ENCODE results near the gene HCFC1. TPM values are rescaled to one million over a fixed set of nuclear protein-coding genes. Genes with fewer than 3 reads are reported as not detected.

Gene HCFC1
- total and polyA plus RNA-seq, 2 of the 8 experiments (the other 6 are each of a cell fraction or from before 2014, with no cell fraction given): 24.9 to 117 TPM

GRCh38 chrX:153921511-153922446 is 49.8 kb downstream of the HCFC1 start (continued):
- TF ChIP-seq, protein P1, sequence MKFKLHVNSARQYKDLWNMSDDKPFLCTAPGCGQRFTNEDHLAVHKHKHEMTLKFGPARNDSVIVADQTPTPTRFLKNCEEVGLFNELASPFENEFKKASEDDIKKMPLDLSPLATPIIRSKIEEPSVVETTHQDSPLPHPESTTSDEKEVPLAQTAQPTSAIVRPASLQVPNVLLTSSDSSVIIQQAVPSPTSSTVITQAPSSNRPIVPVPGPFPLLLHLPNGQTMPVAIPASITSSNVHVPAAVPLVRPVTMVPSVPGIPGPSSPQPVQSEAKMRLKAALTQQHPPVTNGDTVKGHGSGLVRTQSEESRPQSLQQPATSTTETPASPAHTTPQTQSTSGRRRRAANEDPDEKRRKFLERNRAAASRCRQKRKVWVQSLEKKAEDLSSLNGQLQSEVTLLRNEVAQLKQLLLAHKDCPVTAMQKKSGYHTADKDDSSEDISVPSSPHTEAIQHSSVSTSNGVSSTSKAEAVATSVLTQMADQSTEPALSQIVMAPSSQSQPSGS (IDR thresholded peaks at IDR 0.05; ENCODE audit: low read length): no peak
- TF ChIP-seq GABPA (IDR thresholded peaks at IDR 0.05; ENCODE audit: borderline replicate concordance, insufficient read depth, low read length): no peak
